ENCODE data around the gene C6orf47. TPM values are rescaled to one million over a fixed set of nuclear protein-coding genes. Genes with fewer than 3 reads are reported as not detected.

C6orf47 gene
- total RNA-seq, 2 donors from 2014 or later, result 14.0 to 14.9 TPM

- Mint-ChIP-seq H3K9me3 (no peaks in the 10 kb centered on the region), H3K4me3 (no peak overlapping the region), H3K4me1 (peaks cover 13% of the 10 kb centered on the region), H3K27me3 (ENCODE audit: insufficient read depth) (no peaks in the 10 kb centered on the region), H3K36me3 (ENCODE audit: low read depth) (no peaks in the 10 kb centered on the region), H3K27ac (no peak overlapping the region)
- H3K4me3 ChIP-seq (ENCODE audit: low read length), result no peak overlapping the region
- H3K36me3 ChIP-seq (ENCODE audit: control insufficient read depth, insufficient read depth, low read length), result no peaks in the 10 kb centered on the region
- TF ChIP-seq CTCF (conservative IDR thresholded peaks at IDR 0.05), result no peak
- no peaks in the 10 kb centered on the region for H3K4me1 ChIP-seq (ENCODE audit: control insufficient read depth, insufficient read depth, low read length)
- DNase-seq, result no peak
- WGBS, 2 experiments (ENCODE audit: insufficient coverage in 1 of 2, insufficient read length in 1 of 2), result 92 to 93% methylated on average over 5 to 8 of the region's 8 CpGs
- no peak overlapping the region for H3K27ac ChIP-seq (ENCODE audit: low read depth, low read length)
- no peaks in the 10 kb centered on the region for H3K27me3 ChIP-seq (ENCODE audit: control insufficient read depth, insufficient read depth, low read length, poor library complexity, severe bottlenecking)
- no peaks in the 10 kb centered on the region for H3K9me3 ChIP-seq (ENCODE audit: control insufficient read depth, low read length)
- no peak overlapping the region for H3K9ac ChIP-seq (ENCODE audit: extremely low read depth, low read length, poor library complexity, severe bottlenecking)
These were observed 50.8 kb downstream of the C6orf47 start for GRCh38 chr6:31609519-31610406.

Small RNA genes lying within 50 kb of the gene (microRNA-seq; reads per million reads assigned to microRNA genes)
- gene MIR4646 (ENCODE audit: borderline microRNAs expressed) (not detected), gene MIR6832 (ENCODE audit: borderline microRNAs expressed) (not detected)

Other genes with a start within 250 kb of the C6orf47 start
- gene MICB, start 162.6 kb downstream of the C6orf47 start, total RNA-seq, result 1 to 10 TPM; 8.2 to 8.5 TPM
- gene MCCD1, start 131.8 kb downstream of the C6orf47 start, total RNA-seq, result not detected
- gene DDX39B, start 118.8 kb downstream of the C6orf47 start, total RNA-seq, result 100 to 1,000 TPM; 572 to 654 TPM
- gene ATP6V1G2, start 114.2 kb downstream of the C6orf47 start, total RNA-seq, result 1 to 10 TPM; 1.7 to 2.1 TPM
- 10 to 100 TPM; 17.4 to 26.3 TPM for gene NFKBIL1, start 113.2 kb downstream of the C6orf47 start, total RNA-seq
- gene LTA, start 88.5 kb downstream of the C6orf47 start, total RNA-seq, result not detected
- not detected for gene TNF, start 85.2 kb downstream of the C6orf47 start, total RNA-seq
- gene LTB, start 78.4 kb downstream of the C6orf47 start, total RNA-seq, result 1 to 10 TPM in 1 of 2 donors, not detected in 1; 1.3 TPM
- gene LST1, start 74.5 kb downstream of the C6orf47 start, total RNA-seq, result not detected
- gene NCR3, start 67.8 kb downstream of the C6orf47 start, total RNA-seq, result not detected
- 1 to 10 TPM in 1 of 2 donors, under 1 TPM in 1; 0.70 to 1.7 TPM for gene AIF1, start 45.5 kb downstream of the C6orf47 start, total RNA-seq
- 100 to 1,000 TPM; 329 to 330 TPM for gene PRRC2A, start 40.1 kb downstream of the C6orf47 start, total RNA-seq
- 100 to 1,000 TPM; 413 to 428 TPM for gene BAG6, start 8.1 kb downstream of the C6orf47 start, total RNA-seq
- gene APOM, start 4.9 kb downstream of the C6orf47 start, total RNA-seq, result 1 to 10 TPM; 1.6 to 3.2 TPM
- 10 to 100 TPM; 16.1 to 21.3 TPM for gene GPANK1, start 4.2 kb upstream of the C6orf47 start, total RNA-seq
- gene CSNK2B, start 5.3 kb upstream of the C6orf47 start, total RNA-seq, result 100 to 1,000 TPM; 155 to 171 TPM
- gene LY6G5B, start 9.2 kb upstream of the C6orf47 start, total RNA-seq, result 10 to 100 TPM; 13.9 to 17.0 TPM
- 1 to 10 TPM in 1 of 2 donors, under 1 TPM in 1; 0.93 to 2.0 TPM for gene LY6G5C, start 20.3 kb upstream of the C6orf47 start, total RNA-seq
- gene ABHD16A, start 42.5 kb upstream of the C6orf47 start, total RNA-seq, result 10 to 100 TPM; 38.3 to 59.5 TPM
- gene LY6G6F, start 46.1 kb upstream of the C6orf47 start, total RNA-seq, result not detected
- not detected for gene LY6G6D, start 54.6 kb upstream of the C6orf47 start, total RNA-seq
- under 1 TPM; 0.29 to 0.38 TPM for gene LY6G6C, start 61.0 kb upstream of the C6orf47 start, total RNA-seq
- not detected for gene MPIG6B, start 62.6 kb upstream of the C6orf47 start, total RNA-seq
- gene DDAH2, start 68.5 kb upstream of the C6orf47 start, total RNA-seq, result 100 to 1,000 TPM; 150 to 153 TPM
- gene CLIC1, start 75.8 kb upstream of the C6orf47 start, total RNA-seq, result 100 to 1,000 TPM; 289 to 380 TPM
- 10 to 100 TPM; 35.7 to 57.2 TPM for gene MSH5, start 79.2 kb upstream of the C6orf47 start, total RNA-seq
- 1 to 10 TPM; 7.9 to 8.4 TPM for gene SAPCD1, start 101.9 kb upstream of the C6orf47 start, total RNA-seq
- gene VWA7, start 116.5 kb upstream of the C6orf47 start, total RNA-seq, result under 1 TPM; 0.64 to 0.95 TPM
- gene VARS1, start 135.0 kb upstream of the C6orf47 start, total RNA-seq, result 10 to 100 TPM; 81.4 to 83.1 TPM
- 100 to 1,000 TPM; 106 to 119 TPM for gene LSM2, start 146.2 kb upstream of the C6orf47 start, total RNA-seq
- gene HSPA1L, start 154.5 kb upstream of the C6orf47 start, total RNA-seq, result 1 to 10 TPM; 1.2 to 1.5 TPM
- gene HSPA1A, start 154.8 kb upstream of the C6orf47 start, total RNA-seq, result 10 to 100 TPM; 53.1 to 62.6 TPM
- gene HSPA1B, start 167.0 kb upstream of the C6orf47 start, total RNA-seq, result 10 to 100 TPM; 61.8 to 83.9 TPM
- gene NEU1, start 202.0 kb upstream of the C6orf47 start, total RNA-seq, result 10 to 100 TPM; 42.4 to 50.7 TPM
- gene SLC44A4, start 218.2 kb upstream of the C6orf47 start, total RNA-seq, result 1 to 10 TPM; 1.3 to 3.6 TPM
- 100 to 1,000 TPM; 113 to 121 TPM for gene EHMT2, start 236.9 kb upstream of the C6orf47 start, total RNA-seq
- gene ZBTB12, start 241.3 kb upstream of the C6orf47 start, total RNA-seq, result 10 to 100 TPM; 25.4 to 29.9 TPM